ENCODE data around the gene SMG6. TPM values are rescaled to one million over a fixed set of nuclear protein-coding genes. Genes with fewer than 3 reads are reported as not detected.

The SMG6 gene
- total RNA-seq, 1 experiment from 2014 or later, result 36.1 TPM

GRCh38 chr17:2093349-2093748 lies 210.2 kb downstream of the SMG6 start:
- H3K27me3 ChIP-seq (replicated peaks; ENCODE audit: insufficient read depth, low read depth, low read length, poor library complexity), result no peaks in the 10 kb centered on the region
- POLR2A ChIA-PET (ENCODE audit: low non-redundant PET), result no interaction called here
- no peaks in the 10 kb centered on the region for H3K9me3 ChIP-seq (ENCODE audit: low read depth, low read length, poor library complexity, severe bottlenecking)
- H3K27ac ChIP-seq (ENCODE audit: low read depth, low read length, poor library complexity, severe bottlenecking), result no peak overlapping the region
- DNase-seq (ENCODE audit: low spot score), result no peak
- H3K4me1 ChIP-seq (ENCODE audit: insufficient read depth, low read length, poor library complexity, severe bottlenecking), result peaks cover 18% of the 10 kb centered on the region
- CTCF ChIA-PET, result no interaction called here
- H3K4me3 ChIP-seq (ENCODE audit: low read depth, low read length, poor library complexity, severe bottlenecking), result no peak overlapping the region
- TF ChIP-seq EZH2 (IDR thresholded peaks at IDR 0.05; ENCODE audit: borderline replicate concordance, low read depth, low read length, poor library complexity, severe bottlenecking) (no peak), CTCF (conservative IDR thresholded peaks at IDR 0.05; ENCODE audit: low read depth, low read length) (no peak)
- intact Hi-C loops (cut with micrococcal nuclease; ENCODE audit: unreplicated experiment), result no loop called here
- H3K36me3 ChIP-seq (ENCODE audit: insufficient read depth, low read length, poor library complexity, severe bottlenecking), result no peaks in the 10 kb centered on the region
- BruUV-seq (replicated peaks), result no TSS peak

DNA sequence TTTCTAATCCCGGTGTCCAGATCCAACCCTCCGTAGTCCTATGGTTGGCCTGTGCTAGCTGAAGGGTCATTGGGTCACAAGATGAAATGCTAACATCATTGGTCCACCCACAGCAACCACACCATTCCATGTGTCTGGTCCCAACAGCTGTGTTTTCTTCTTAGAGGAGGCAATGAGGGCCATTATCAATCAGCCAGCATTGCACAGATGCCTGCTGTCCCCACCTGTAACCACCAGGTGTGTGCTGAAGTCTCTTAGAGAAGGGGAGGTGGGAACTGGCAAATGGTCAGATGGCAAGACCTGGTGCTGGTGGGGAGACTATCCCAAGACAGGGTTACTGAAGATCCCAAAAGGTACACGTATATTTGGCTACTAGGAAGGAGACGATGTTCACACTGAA lies 211.3 kb downstream of the SMG6 start:
- ChIA-PET CTCF (no interaction called here), POLR2A (ENCODE audit: low non-redundant PET) (interaction anchor here (0.7 kb wide), 1 partner anchor 43 kb away, joined by 8 read pairs; no protein-coding TSS in a partner anchor)
- no peaks in the 10 kb centered on the region for H3K36me3 ChIP-seq (ENCODE audit: insufficient read depth, low read length, poor library complexity, severe bottlenecking)
- DNase-seq (ENCODE audit: low spot score), result no peak
- no peak for TF ChIP-seq CTCF (conservative IDR thresholded peaks at IDR 0.05; ENCODE audit: low read depth, low read length)
- no peak for TF ChIP-seq EZH2 (IDR thresholded peaks at IDR 0.05; ENCODE audit: borderline replicate concordance, low read depth, low read length, poor library complexity, severe bottlenecking)
- H3K27me3 ChIP-seq (replicated peaks; ENCODE audit: insufficient read depth, low read depth, low read length, poor library complexity), result no peaks in the 10 kb centered on the region
- H3K4me3 ChIP-seq (ENCODE audit: low read depth, low read length, poor library complexity, severe bottlenecking), result no peak overlapping the region
- H3K27ac ChIP-seq (ENCODE audit: low read depth, low read length, poor library complexity, severe bottlenecking), result no peak overlapping the region
- no TSS peak for BruUV-seq (replicated peaks)
- peaks cover 18% of the 10 kb centered on the region for H3K4me1 ChIP-seq (ENCODE audit: insufficient read depth, low read length, poor library complexity, severe bottlenecking)
- intact Hi-C loops (cut with micrococcal nuclease; ENCODE audit: unreplicated experiment), result no loop called here
- H3K9me3 ChIP-seq (ENCODE audit: low read depth, low read length, poor library complexity, severe bottlenecking), result no peaks in the 10 kb centered on the region

DNA sequence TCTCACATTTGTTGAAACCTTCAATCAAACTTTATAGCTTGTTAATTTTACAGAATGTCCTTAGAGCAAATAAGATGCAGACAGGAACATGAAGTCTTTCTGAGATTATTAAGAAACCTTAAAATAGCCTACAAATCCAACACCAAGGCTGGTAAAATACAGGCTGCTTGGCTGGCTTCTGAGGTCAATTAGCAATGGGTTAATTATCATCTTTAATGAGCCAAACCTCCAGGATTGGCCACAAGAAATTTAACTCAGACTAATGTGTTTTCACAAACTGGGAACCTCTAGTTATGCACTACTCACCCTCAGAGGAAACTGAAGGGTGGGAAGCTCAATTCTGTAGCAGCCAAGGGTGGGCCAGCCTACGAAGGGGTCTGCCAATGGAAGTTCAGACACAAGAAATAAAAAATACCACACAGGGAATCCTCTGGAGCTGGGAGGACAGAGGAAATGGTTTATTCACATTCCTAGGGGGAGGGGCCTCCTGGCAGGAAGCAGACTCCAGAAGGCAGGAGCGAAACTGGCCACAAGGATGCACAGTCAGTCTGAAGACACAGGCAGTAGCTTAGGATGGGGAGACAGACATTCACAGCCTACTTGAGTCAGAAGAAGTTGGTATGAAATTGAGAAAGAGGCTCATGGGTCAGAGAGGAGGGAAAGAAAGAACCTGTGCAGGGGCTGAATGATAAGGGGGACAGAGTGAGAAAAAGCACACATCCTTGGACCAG lies 212.6 kb downstream of the SMG6 start:
- ChIA-PET CTCF (no interaction called here), POLR2A (ENCODE audit: low non-redundant PET) (interaction anchor here (0.6 kb wide), 1 partner anchor 147 kb away, joined by 6 read pairs; no protein-coding TSS in a partner anchor)
- TF ChIP-seq EZH2 (IDR thresholded peaks at IDR 0.05; ENCODE audit: borderline replicate concordance, low read depth, low read length, poor library complexity, severe bottlenecking), result no peak
- 0 out of 2 replicates have a peak, but pooled peaks have one; percentile 19 for TF ChIP-seq CTCF (conservative IDR thresholded peaks at IDR 0.05; ENCODE audit: low read depth, low read length)
- Histone ChIP-seq H3K4me1 (ENCODE audit: insufficient read depth, low read length, poor library complexity, severe bottlenecking) (peaks cover 18% of the 10 kb centered on the region), H3K4me3 (ENCODE audit: low read depth, low read length, poor library complexity, severe bottlenecking) (no peak overlapping the region), H3K27ac (ENCODE audit: low read depth, low read length, poor library complexity, severe bottlenecking) (peak overlapping the region; percentile 3), H3K9me3 (ENCODE audit: low read depth, low read length, poor library complexity, severe bottlenecking) (no peaks in the 10 kb centered on the region), H3K36me3 (ENCODE audit: insufficient read depth, low read length, poor library complexity, severe bottlenecking) (no peaks in the 10 kb centered on the region), H3K27me3 (replicated peaks; ENCODE audit: insufficient read depth, low read depth, low read length, poor library complexity) (no peaks in the 10 kb centered on the region)
- BruUV-seq (replicated peaks), result no TSS peak
- intact Hi-C loops (cut with micrococcal nuclease; ENCODE audit: unreplicated experiment), result no loop called here
- DNase-seq (ENCODE audit: low spot score), result peak; percentile 82
